Bladder microvascular endothelial cell (primary cell): ENCODE results near the gene TOP2A. TPM values are rescaled to one million over a fixed set of nuclear protein-coding genes. Genes with fewer than 3 reads are reported as not detected.

Experiments used
- total RNA-seq: library from RNA; depleted of rRNA; stranded (reverse); fragments of >200 nt; gene quantifications from 2 replicates; pipeline ENCODE4 v1.2.3, GENCODE V29; 2014

TOP2A gene, protein sequence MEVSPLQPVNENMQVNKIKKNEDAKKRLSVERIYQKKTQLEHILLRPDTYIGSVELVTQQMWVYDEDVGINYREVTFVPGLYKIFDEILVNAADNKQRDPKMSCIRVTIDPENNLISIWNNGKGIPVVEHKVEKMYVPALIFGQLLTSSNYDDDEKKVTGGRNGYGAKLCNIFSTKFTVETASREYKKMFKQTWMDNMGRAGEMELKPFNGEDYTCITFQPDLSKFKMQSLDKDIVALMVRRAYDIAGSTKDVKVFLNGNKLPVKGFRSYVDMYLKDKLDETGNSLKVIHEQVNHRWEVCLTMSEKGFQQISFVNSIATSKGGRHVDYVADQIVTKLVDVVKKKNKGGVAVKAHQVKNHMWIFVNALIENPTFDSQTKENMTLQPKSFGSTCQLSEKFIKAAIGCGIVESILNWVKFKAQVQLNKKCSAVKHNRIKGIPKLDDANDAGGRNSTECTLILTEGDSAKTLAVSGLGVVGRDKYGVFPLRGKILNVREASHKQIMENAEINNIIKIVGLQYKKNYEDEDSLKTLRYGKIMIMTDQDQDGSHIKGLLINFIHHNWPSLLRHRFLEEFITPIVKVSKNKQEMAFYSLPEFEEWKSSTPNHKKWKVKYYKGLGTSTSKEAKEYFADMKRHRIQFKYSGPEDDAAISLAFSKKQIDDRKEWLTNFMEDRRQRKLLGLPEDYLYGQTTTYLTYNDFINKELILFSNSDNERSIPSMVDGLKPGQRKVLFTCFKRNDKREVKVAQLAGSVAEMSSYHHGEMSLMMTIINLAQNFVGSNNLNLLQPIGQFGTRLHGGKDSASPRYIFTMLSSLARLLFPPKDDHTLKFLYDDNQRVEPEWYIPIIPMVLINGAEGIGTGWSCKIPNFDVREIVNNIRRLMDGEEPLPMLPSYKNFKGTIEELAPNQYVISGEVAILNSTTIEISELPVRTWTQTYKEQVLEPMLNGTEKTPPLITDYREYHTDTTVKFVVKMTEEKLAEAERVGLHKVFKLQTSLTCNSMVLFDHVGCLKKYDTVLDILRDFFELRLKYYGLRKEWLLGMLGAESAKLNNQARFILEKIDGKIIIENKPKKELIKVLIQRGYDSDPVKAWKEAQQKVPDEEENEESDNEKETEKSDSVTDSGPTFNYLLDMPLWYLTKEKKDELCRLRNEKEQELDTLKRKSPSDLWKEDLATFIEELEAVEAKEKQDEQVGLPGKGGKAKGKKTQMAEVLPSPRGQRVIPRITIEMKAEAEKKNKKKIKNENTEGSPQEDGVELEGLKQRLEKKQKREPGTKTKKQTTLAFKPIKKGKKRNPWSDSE (N-terminal part only)
- total RNA-seq, result 57.8 and 74.0 TPM in 2 replicates

GRCh38 chr17:40417609-40418427 is at the start of gene TOP2A:
Gene TOP2A (minus strand): TSS chr17:40417896. CDS start chr17:40417791, 105 bp downstream.

DNA sequence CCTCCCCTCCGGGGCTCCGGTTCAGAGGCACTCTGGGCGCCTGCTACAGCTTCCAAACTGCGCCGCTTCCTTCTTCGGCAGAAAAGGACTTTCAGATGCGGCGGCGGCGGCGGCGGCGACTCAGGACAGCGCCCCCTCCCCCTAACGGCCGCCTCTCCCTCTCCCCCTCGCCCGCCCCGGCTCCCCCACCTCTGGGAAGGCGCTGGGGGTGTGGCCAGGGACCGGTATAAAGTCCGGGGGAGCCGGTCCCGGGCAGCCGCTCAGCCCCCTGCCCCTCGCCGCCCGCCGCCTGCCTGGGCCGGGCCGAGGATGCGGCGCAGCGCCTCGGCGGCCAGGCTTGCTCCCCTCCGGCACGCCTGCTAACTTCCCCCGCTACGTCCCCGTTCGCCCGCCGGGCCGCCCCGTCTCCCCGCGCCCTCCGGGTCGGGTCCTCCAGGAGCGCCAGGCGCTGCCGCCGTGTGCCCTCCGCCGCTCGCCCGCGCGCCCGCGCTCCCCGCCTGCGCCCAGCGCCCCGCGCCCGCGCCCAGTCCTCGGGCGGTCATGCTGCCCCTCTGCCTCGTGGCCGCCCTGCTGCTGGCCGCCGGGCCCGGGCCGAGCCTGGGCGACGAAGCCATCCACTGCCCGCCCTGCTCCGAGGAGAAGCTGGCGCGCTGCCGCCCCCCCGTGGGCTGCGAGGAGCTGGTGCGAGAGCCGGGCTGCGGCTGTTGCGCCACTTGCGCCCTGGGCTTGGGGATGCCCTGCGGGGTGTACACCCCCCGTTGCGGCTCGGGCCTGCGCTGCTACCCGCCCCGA is 25.7 kb upstream of the TOP2A start, which contains the start of gene IGFBP4:
Gene IGFBP4, plus strand, starts transcription at position 255 of the 792 bp plus-strand sequence. Its CDS starts 286 bp downstream, at position 541.

GRCh38 chr17:40364121-40364861 is 53.4 kb downstream of the TOP2A start, which contains the start of gene GJD3:
Gene GJD3 (minus strand): TSS chr17:40364737. CDS start chr17:40363815, 922 bp downstream.

Other genes with a start within 250 kb of the TOP2A start
- 1.1 and 1.8 TPM in 2 replicates for gene RAPGEFL1, start 240.4 kb downstream of the TOP2A start, total RNA-seq
- 5.0 and 13.9 TPM in 2 replicates for gene WIPF2, start 198.6 kb downstream of the TOP2A start, total RNA-seq
- 16.7 and 21.1 TPM in 2 replicates for gene CDC6, start 130.0 kb downstream of the TOP2A start, total RNA-seq
- 5.0 and 9.8 TPM in 2 replicates for gene RARA, start 108.7 kb downstream of the TOP2A start, total RNA-seq
- gene GJD3, start 53.2 kb downstream of the TOP2A start, total RNA-seq, result 0.49 and 1.6 TPM in 2 replicates
- gene IGFBP4, start 25.6 kb upstream of the TOP2A start, total RNA-seq, result 187 and 316 TPM in 2 replicates
- not detected in 2 replicates for gene TNS4, start 83.7 kb upstream of the TOP2A start, total RNA-seq
- gene CCR7, start 147.6 kb upstream of the TOP2A start, total RNA-seq, result 0.06 and 0.16 TPM in 2 replicates
- gene SMARCE1, start 229.9 kb upstream of the TOP2A start, total RNA-seq, result 53.4 and 85.9 TPM in 2 replicates
- gene KRT222, start 247.3 kb upstream of the TOP2A start, total RNA-seq, result under 0.01 and 0.06 TPM in 2 replicates